ENCODE results near the gene ARID5B.
A peak's percentile ranks its signal among the peaks of the same experiment; 100 is the strongest.
"Not testable (repeated sequence)": the region's sequence is repeated elsewhere in the genome, so short reads cannot be mapped to it uniquely, and the experiment has no call there.

ARID5B gene

DNA sequence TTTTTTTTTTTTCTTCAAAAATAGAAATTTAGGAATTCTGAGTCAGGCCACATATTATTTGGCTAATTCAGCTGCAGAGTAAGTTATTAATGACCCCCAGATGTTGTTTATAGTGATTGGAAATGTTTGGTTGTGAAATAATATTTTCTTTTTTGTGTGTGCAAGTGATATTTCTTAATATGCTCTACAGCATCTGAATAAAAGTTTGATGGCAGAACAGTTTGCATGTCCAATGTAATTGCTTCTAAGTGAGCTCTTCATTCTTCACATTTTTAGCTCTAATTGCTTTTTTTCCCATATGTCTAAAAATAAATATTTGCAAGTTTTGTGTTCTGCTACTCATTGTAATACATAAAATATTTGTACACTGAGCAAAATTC is 116.0 kb downstream of the ARID5B start:
- DNase-seq, result no peak

DNA sequence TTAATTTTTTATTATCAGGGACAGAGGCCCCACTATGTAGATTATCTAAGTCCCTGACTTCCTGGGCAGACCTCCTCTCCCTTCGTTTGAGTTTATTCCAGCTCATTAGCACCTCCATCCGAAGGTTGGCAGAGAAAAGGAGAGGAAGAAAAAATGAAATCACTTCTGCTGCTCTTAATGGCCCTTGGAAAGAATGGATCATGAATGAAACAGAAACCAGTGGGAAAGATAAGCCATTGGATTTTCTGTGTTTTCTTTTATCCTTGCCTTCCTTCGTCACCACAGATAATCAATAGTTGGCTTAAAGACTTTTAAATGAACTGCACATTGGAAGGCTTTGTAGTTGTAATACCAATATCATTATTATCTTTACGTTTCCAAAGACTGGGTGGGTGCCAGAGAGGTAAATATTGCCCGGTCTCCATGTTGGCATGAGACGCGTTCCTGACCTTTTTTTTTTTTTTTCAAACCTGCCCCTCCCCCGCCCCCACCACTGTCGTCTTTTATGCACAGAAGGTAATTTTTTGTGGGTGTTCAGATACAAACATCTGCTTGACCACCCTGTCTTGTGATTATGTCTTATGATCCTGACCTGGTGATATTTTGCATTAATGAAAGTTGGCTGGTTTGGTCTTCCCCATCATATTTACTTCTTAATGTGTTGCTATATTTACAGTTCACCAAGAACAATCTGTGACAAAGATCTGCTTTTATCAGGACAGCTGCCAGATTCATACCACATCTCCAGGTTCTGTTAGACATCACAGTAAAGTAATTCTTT is 116.8 kb downstream of the ARID5B start:
- DNase-seq, result no peak

DNA sequence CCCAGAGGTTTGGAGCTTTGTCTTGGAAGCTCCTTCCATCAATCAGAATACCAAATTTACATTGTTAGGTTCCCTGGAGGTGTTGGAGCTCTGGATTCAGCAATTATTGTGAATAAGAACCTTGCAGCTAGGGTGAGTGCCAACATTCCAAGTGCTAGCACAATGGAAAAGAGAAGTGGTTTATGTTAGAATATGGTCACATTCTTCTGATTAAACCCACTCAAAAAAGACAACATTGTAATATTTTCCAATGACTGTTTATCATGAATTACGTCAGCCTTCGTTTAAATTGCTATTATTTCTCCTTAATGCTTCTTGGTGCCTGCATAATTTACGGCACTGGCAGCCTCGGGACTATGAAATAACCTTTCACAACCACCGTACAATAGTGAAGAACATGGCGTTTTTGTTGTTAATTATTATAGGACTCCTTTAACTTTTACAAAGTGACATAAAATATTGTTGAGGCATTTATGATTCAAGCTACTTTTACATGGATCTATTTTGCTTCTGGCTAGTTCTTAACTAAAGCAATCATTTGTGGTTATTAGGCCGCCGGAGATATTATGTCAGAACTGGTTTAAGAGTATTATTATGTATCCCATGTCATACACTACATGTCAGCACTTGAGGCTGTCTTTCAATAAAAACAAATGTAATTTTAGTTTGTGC is 117.7 kb downstream of the ARID5B start:
- DNase-seq, result no peak

DNA sequence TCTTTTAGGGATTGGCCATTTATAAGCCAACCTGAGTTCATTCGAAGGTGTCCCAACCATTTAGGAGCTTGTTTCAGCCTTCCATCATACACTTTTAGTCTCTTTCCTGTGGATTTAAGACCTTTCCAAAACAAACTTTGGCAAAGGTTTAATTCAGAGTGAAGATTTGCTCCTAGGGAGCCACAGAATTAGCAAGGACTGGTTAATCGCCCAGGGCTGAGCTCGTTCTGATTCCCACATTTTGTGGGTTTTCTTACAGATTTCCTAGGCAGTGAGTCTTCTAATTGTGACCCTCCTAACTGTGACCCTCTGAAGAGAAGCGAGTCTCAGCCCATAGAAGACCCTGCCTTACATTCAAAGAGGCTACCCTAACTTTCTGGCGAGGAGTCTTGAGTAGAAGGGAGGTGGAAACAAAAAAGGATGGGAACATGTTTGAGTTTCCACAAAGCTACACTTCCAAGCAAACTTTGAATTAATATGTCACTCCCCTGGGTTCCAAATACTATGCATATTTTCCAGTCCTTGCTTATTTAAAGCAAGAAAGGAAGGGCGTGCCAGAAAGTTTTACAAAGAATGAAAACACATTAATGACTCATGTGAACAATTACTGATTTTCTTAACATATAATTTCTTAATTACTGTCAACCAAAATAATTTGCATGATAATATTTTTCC is 118.3 kb downstream of the ARID5B start:
- no peak for DNase-seq

DNA sequence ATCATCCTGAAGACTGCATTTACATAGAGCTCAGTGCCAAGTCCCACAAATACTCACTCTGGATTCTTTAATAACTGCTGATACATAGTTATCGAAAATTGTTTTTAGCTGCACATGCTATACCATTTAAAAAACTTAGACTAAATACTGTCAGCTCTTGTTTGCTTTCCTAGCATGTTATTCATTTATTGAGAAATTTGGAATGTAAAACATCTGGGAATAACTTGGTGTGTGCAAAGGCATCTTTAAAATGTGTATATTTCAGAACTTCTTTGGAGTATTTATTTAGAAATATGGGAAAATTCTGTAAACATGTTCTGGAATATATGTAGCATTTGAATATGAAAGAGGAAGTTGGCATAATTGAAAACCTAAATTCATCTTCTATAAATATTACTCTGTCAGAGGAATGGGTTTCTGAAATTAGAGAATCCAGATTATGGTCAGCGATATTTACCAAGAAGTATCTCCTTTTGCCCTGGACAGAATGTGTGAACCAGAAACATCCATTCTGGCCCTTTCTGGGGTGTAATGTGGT is 119.7 kb downstream of the ARID5B start:
- DNase-seq, result no peak

DNA sequence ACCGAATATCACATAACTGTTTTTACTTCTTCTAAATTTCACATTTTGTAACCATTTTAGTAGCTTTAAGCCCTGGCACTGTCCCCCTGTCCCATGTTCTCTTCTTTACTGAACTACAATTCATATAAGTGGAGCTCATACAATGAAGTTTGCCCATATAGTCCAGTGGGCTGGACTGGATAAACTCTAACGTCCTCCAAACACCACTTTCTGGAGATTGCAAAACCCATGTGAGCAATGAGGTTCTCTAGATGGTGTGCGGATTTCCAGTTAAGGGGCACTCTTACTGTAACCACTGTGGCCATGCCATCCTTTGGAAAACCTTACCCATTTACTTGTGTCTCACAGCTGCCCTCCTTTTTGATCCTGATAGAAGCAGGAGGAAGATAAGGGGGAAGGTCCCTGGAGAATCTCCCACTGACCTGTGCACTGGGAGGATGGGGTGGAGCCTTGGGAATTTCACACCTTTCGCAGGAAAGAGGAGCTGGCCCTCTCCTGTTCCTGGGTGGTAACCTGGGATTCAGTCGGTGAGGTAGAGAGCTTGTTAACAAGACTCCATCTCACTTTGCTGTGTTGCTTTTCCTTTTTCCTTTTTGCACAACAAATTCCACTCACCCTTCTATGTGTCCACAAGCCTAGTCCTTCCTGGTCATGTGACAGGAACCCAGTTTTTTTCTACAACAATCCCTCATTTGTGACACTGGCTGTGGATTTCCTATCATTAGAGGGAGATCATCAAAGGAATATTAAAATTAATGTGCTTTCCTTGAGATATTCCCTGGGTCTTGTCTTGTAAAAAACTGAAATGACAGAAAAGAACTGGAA is 120.7 kb downstream of the ARID5B start:
- no peak for DNase-seq

DNA sequence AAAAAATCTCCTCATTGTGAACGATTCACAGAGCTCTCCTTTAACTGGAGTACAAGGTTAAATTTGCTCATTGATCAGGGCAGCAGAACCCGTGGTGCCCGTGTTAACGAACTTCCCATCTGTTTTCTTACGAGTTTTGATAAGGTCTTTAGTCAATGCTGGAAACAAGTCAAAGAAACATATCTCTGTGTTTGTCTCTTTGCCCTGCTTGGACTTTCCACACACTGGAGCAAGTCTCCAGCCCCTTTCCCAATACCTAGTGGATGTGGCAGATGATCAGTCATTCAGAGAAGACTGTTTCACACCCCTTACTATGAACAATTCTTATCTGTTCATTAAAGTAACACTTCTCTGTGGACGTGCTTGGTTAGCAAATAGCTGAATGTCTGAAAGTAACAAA is 121.3 kb downstream of the ARID5B start:
- no peak for DNase-seq

DNA sequence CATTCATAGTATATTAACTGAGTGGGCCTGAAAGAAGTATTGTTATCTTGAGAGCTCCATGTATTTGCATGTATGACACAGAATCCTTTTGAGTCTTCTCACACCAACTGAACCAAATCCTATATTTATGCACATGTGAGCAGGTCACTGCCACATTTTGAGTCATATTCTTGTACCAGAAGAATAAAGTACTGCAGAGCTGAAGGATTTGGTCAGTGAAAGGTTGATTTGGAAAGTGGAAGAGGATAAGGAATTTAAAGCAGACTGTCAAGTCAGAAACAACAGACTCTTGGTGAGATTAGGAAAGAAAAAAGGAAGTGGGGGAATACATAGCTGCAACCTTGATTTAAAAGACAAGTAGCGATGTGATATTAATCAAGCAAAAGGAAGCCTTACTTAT is 121.8 kb downstream of the ARID5B start:
- DNase-seq, result no peak

DNA sequence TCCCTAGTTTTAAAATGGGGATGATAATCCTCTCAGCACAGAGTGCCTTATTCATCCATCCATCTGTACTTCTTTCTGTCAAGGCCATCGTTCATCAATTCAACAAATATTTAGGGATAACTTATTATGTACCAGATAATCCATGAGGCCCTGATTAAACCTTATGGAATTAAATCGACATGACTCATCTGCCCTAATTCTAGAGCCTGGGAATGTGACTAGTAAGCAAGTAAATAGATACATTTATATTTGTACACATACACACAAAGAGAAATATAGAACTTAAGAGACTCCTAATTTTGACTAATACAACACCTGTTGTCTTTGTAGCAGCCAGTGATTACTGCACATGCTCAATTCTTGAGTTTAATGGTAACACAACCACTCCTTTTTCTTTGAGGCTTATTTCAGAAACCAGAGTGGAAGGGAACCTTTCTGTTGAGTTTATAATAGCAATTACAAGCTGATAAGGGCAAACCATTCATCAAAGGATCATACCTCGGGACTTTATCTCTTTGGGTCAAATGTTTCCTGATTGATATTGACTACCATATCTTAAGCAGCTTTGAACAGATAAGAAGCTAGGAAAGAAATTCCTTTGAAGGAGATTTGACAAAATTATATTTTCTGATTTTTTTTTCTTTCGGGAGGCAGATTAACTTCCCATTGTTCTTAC is 122.7 kb downstream of the ARID5B start:
- DNase-seq, result no peak

DNA sequence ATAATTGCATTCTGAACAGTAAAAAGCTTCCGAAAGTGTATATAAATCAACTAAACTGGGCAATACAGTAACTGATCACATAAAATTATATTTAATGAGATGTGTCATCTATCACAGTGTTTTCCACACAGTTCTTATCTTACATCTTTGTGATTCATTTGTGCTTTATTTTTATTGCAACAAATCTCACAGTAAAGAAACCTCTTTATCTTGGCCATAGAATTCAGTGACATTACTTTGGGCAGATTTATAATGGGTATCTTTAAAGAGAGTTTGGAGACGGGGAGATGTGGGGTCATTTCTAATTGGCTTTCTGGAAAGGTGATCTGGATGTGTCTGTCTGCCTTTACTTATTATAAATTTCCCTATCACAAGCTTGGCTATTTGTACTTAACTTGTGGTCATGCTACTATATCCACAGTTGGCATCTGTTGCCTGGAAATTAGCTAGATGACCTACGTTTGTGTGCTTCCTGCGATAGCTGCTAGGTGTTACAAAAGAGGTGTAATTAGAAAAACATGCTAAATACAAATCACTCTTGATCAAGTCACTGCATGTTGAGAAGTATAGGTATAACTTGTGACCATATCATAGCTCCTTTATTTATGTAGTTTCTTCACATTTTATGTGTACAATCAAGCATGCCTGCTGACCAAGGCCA is 123.8 kb downstream of the ARID5B start:
- DNase-seq, result no peak

DNA sequence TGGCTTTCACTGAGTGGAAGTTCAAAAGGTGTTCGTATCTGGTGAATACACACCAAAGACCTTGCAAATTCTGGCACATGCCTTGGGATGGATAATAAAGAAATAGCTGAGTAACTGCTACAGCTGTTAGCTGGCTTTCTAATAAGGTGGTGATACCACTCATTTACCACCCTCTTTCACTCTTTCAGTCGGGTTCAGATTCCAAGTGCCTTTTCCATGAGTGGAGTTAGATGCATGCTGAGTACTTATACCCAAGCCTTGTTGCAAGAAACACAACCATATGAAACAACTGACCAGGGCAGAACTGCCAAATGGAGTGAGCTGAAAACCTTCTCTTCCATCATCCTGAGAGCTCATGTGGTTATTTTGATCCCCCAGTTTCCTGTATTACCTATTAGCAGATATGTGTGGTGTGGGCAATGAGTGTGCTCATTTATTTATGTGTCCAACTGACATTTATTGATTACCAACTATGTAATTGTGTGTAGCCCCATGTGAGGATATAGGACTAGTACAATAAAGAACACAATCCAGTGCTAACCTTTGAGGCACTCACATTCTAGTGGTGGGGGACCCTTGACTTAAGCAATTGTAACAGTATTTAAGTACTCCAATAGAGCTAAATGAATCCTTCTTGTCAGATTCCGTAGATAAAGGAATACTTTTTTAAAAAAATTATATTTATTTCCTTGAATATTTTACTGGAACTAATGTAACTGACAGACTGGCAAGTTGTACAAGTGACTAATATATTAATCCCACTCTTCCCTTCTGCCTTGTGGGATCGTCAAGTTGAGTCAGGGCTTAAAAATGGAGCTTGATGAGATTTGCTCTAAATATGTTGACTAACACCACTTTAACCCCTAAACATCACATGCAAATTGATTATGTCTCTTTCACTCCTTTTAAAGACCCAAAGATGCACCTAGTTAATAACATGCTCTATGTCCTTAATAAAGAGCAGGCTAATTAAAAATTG is 124.7 kb downstream of the ARID5B start:
- no peak for DNase-seq

DNA sequence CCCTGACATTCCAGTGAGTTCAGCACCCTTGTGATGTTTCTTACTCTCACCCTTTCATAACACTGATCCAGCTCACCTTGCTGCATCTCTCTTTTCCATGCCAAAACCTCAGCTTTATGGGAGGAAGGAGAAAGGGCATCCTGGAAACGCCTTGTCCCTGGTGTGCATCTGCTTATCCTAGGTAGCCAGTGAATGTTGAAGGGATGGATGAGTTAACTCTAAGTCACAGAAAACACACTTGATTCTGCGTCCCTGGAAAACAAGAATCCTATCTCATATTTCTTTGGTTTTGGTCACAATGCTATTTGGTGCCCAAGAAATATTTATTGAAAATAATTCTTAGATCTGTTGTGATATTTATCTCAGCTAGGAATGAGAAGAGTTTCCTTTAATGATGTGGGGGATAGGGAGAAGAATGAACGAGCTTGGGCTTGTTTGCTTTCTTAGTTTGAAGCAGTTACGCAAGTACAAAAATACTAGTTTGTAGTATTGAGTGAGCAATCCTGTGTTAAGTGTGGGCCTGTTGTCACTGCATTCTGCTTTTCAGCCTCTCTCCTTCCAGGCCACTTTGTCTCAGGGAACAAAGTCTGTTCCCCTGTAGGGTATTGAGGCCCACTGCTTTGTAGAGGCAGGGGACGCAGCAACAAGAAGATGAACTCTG is 126.5 kb downstream of the ARID5B start:
- DNase-seq, result no peak

DNA sequence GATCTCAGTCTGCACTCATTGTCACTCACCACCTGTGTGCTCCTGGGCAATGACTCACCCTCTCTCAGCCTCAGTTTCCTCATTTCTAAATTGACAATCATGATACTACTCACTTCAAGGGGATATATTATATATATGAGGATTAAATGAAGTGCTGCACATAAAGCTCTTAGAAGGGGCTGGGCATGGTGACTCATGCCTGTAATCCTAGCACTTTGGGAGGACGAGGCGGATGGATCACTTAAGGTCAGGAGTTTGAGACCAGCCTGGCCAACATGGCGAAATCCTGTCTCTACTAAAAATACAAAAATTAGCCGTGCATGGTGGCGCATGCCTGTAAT is 127.0 kb downstream of the ARID5B start:
- DNase-seq, result not testable (repeated sequence)

DNA sequence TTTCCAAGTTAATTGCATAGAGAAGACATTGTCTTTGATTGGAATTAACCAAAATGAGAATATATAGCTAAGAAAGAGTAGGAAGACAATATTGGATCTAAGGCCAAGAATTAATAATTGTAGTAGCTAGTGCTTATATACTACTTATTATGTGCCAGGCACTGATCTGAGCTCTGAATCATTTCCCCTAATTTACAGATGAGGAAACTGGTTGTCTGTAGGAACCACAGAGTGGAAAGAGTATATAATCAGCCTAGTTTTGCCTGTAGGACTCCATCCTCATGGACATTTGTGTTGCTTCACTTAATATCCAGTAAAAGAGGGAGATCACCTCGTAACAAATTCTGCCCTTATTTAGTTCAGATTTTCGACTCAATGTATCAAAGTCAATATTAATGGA is 127.9 kb downstream of the ARID5B start:
- DNase-seq, result no peak

DNA sequence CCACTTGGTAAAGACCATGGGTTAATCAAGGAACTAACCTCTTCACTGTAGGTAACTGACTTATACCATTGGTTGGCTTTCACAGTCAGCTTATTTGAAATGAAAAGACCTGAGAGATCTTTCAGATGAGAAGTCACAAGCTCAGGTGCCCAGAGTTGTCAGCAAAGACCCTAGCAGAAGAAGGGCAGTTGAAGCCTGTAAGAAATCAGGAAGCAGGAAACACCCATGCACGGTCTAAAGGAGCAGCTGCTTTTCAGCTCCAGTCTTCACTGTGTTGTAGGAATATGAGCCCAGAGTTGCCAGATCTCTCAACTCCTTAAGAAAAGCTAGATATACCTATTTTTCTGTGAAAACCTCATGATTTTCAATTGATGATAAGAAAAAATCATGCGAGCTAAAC is 130.0 kb downstream of the ARID5B start:
- DNase-seq, result no peak

DNA sequence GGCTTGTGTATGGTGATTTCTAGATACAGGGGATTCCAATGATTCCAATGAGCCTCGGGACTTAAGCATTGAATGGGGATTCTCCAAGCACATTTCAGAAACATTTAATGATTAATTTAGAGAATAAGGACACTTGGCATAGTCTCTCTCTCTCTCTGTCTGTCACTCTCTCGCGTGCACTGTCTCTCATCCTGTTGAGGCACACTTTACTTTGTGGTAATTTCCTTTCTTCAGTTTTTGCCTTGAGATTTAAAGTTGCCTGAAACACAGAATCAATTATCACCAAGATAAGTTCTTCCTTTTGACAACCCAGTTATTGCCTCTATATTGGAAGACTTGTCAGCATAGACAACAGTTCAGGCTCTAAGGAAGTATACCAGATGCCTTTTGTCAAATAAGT is 131.6 kb downstream of the ARID5B start:
- no peak for DNase-seq

DNA sequence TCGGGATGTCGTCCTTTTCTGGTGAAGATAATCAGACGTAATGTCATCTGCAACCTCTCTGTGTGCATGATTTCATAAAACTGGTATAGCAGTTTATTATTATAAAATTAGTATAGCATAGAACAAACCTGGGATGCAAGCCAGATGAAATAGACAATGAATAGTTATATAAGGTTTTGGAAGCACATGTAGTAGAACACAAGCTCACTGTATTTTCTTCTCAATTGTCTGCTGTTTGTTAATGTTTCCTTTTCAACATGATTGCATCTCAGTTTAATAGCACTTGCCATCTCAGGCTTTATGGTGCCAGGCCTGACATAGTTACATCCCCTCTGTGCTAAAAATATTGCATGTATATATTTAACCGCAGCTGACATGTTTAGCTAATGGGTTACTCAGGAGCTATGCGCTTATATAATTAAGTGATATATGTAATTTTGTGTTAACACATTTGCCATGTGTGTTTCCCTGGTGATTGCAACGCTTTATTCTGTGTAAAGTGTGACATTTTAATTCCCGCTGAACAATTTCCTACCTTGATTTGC is 132.7 kb downstream of the ARID5B start:
- DNase-seq, result peak; percentile 29

DNA sequence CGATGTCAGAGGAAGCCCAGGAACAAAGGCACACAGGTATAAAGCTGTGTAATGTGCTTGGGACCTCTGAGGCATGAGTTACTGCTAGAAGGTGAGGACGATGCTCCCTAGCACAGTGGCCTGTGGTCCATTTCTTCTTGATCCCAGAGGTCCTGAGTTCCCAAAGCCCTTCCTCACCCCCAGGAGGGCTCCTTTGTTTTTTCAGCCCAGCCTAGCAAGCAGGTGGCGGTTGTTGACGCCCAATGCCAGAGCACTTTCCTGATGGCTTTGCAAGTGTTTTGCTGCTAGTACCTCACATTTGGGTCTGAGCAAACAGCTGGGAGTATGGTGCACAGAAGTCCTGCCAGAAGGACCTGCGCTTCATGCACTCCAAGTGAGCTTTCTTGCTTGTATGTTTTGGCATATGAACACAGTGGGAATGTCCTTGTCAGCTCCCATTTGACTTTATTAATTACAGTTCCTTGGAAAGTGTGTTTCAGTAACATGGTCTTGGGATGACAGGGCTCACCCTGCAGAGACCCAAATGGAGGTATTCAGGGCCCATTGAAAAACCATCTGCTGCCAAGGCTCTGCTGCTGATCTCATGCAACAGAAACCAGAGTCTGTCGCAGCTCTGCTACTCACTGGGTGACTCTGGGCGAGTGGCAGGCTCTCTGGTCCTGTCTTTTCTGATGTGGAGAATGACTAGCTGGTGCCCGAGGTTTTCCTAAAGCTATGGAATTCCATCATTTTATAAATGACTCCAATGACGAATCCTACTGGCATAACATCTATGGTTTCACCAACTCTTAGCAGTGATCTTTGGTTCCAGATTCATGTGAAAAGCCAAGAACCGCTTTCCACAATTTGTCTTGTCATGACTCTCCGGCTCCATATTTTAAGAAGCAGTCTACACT is 134.9 kb downstream of the ARID5B start:
- no peak for DNase-seq
